HG03175 (cell line): ENCODE measurements around the gene IL18BP.

Experiments
- ATAC-seq: cut with Tn5 transposase; IDR thresholded peaks from one replicate; pipeline ENCODE4 v1.9.1; 2021; ENCODE audit warnings: mild to moderate bottlenecking, moderate library complexity; ENCODE audit not compliant: unreplicated experiment

Gene IL18BP

GRCh38 chr11:71996517-71996916, 2.2 kb upstream of the IL18BP start:
- no peak for ATAC-seq

GRCh38 chr11:71996946-71997345, 1.8 kb upstream of the IL18BP start:
- ATAC-seq: no peak

GRCh38 chr11:71997594-71997993, 1.1 kb upstream of the IL18BP start:
- ATAC-seq: no peak

GRCh38 chr11:71998061-71998460, 648 bp upstream of the IL18BP start:
- ATAC-seq: no peak

- no peak for ATAC-seq
Observed at GRCh38 chr11:71999362-71999761, 653 bp downstream of the IL18BP start.

- no peak for ATAC-seq
Observed at GRCh38 chr11:71999798-72000197, 1.1 kb downstream of the IL18BP start.

- no peak for ATAC-seq
Observed at GRCh38 chr11:72000202-72000867, 1.6 kb downstream of the IL18BP start.

- ATAC-seq: no peak
Observed at GRCh38 chr11:72001285-72001684, 2.6 kb downstream of the IL18BP start.

- ATAC-seq: no peak
Observed at GRCh38 chr11:72001834-72002591, 3.3 kb downstream of the IL18BP start.

GRCh38 chr11:72002841-72003775, 4.4 kb downstream of the IL18BP start:
- no peak for ATAC-seq

GRCh38 chr11:72003776-72004171, 5.1 kb downstream of the IL18BP start:
- no peak for ATAC-seq

- ATAC-seq: no peak
Observed at GRCh38 chr11:72004515-72005346, 6.0 kb downstream of the IL18BP start.

- ATAC-seq: no peak
Observed at GRCh38 chr11:72005347-72006260, 6.9 kb downstream of the IL18BP start.

- ATAC-seq: no peak
Observed at GRCh38 chr11:72006309-72007088, 7.8 kb downstream of the IL18BP start.

GRCh38 chr11:72007089-72007476, 8.4 kb downstream of the IL18BP start:
- no peak for ATAC-seq

- ATAC-seq: no peak
Observed at GRCh38 chr11:72007587-72007986, 8.9 kb downstream of the IL18BP start.

- ATAC-seq: no peak
Observed at GRCh38 chr11:72008728-72009127, 10.0 kb downstream of the IL18BP start.

GRCh38 chr11:72009156-72009555, 10.4 kb downstream of the IL18BP start:
- no peak for ATAC-seq
